HFF-Myc (cell line): ENCODE results near the gene CPNE4.
A peak's percentile ranks its signal among the peaks of the same experiment; 100 is the strongest.

ENCODE experiments used
- DNase-seq: peaks from one replicate; pipeline ENCODE4 v3.0.0-alpha.2; 2011; ENCODE audit warnings: low read depth; ENCODE audit errors: extremely low read depth
- H3K4me3 ChIP-seq: replicated peaks from 2 replicates; pipeline ENCODE4 v1.5.1; 2011; ENCODE audit warnings: low read depth, mild to moderate bottlenecking, control low read depth, low read length
- CTCF ChIP-seq: IDR thresholded peaks from 2 replicates; pipeline ENCODE4 v1.5.1; 2012; ENCODE audit warnings: mild to moderate bottlenecking, low read depth, low read length, control low read depth; ENCODE audit errors: missing control alignments

The CPNE4 gene

GRCh38 chr3:131957511-131957910 is 77.3 kb downstream of the CPNE4 start:
- no peak overlapping the region for H3K4me3 ChIP-seq
- TF ChIP-seq CTCF, result no peak
- no peak for DNase-seq

- no peak overlapping the region for H3K4me3 ChIP-seq
- no peak for TF ChIP-seq CTCF
- DNase-seq, result no peak
Measured at GRCh38 chr3:131948806-131949205, 86.0 kb downstream of the CPNE4 start.

GRCh38 chr3:131944676-131945075 is 90.1 kb downstream of the CPNE4 start:
- H3K4me3 ChIP-seq, result no peak overlapping the region
- no peak for DNase-seq
- no peak for TF ChIP-seq CTCF

GRCh38 chr3:131933665-131934064 is 101.1 kb downstream of the CPNE4 start:
- no peak overlapping the region for H3K4me3 ChIP-seq
- no peak for TF ChIP-seq CTCF
- peak; percentile 7 for DNase-seq

GRCh38 chr3:131928593-131928992 is 106.2 kb downstream of the CPNE4 start:
- DNase-seq, result no peak
- TF ChIP-seq CTCF, result no peak
- no peak overlapping the region for H3K4me3 ChIP-seq

GRCh38 chr3:131925571-131925970 is 109.2 kb downstream of the CPNE4 start:
- no peak overlapping the region for H3K4me3 ChIP-seq
- no peak for TF ChIP-seq CTCF

GRCh38 chr3:131922356-131922755 is 112.5 kb downstream of the CPNE4 start:
- no peak for TF ChIP-seq CTCF
- H3K4me3 ChIP-seq, result no peak overlapping the region
- no peak for DNase-seq

More at GRCh38 chr3:131925571-131925970, 109.2 kb downstream of the CPNE4 start:
- no peak for DNase-seq
